Measurements from ENCODE around the gene EDN3. TPM values are rescaled to one million over a fixed set of nuclear protein-coding genes. Genes with fewer than 3 reads are reported as not detected.

Gene EDN3
- total and polyA plus RNA-seq, 2 donors (not counting 3 experiments of a cell fraction or from before 2014, with no cell fraction given) = not detected

GRCh38 chr20:59375541-59375940 is 75.1 kb downstream of the EDN3 start:
- POLR2A ChIA-PET = no interaction called here
- Histone ChIP-seq H3K9me1 (replicated peaks; ENCODE audit: control insufficient read depth, extremely low read depth, insufficient read depth, low read length) (no peaks in the 10 kb centered on the region), H3K4me3 (replicated peaks in 1 of 3; ENCODE audit: insufficient read depth in 1 of 3, low read depth in 1 of 3, low read length in 3 of 3) (no peak overlapping the region), H4K20me1 (replicated peaks; ENCODE audit: control insufficient read depth, extremely low read depth, insufficient read depth, low read length) (no peaks in the 10 kb centered on the region), H3K36me3 (ENCODE audit: control insufficient read depth in 2 of 2, extremely low read depth in 1 of 2, insufficient read depth in 2 of 2, low read length in 2 of 2) (no peaks in the 10 kb centered on the region), H3K27ac (ENCODE audit: insufficient read depth, low read depth, low read length) (no peak overlapping the region), H3K79me2 (ENCODE audit: control insufficient read depth, insufficient read depth, low read length) (no peaks in the 10 kb centered on the region), H3K27me3 (ENCODE audit: control insufficient read depth in 2 of 2, insufficient read depth in 2 of 2, low read length in 2 of 2) (no peaks in the 10 kb centered on the region), H3K9me3 (replicated peaks; ENCODE audit: control insufficient read depth, insufficient read depth, low read length) (no peaks in the 10 kb centered on the region), H2AFZ (ENCODE audit: low read depth, low read length) (no peak overlapping the region), H3K4me2 (ENCODE audit: insufficient read depth, low read length) (no peak overlapping the region), H3K4me1 (ENCODE audit: control insufficient read depth, extremely low read depth, insufficient read depth, low read length) (no peaks in the 10 kb centered on the region), H3K9ac (replicated peaks; ENCODE audit: extremely low read depth, insufficient read depth, low read length) (no peak overlapping the region)
- intact Hi-C loops (cut with micrococcal nuclease) (no loop called here), dilution Hi-C loops (cut with MboI; ENCODE audit: extremely low pct_ligation_motif_present, low sequenced_read_pairs) (no loop called here)
- no peak for FAIRE-seq
- TF ChIP-seq MYC (IDR thresholded peaks at IDR 0.05; ENCODE audit: low read depth, low read length) = no peak
- no peak for TF ChIP-seq POLR2A (IDR thresholded peaks at IDR 0.05; ENCODE audit: low read depth, low read length)
- TF ChIP-seq GATA2 (IDR thresholded peaks at IDR 0.05; ENCODE audit: insufficient read depth, insufficient read length, low read depth, low read length) = no peak
- no peak for TF ChIP-seq JUN (IDR thresholded peaks at IDR 0.05; ENCODE audit: borderline replicate concordance, insufficient read depth, insufficient read length, low read depth)
- TF ChIP-seq CTCF (IDR thresholded peaks at IDR 0.05; ENCODE audit: extremely low read depth in 1 of 2, insufficient read depth in 1 of 2, low read depth in 1 of 2, low read length in 2 of 2) = no peak
- no peak for DNase-seq (ENCODE audit: low read depth, low spot score)
- BruUV-seq (replicated peaks) = no TSS peak
- CTCF ChIA-PET = no interaction called here

Other genes with a start within 250 kb of the EDN3 start
- gene ZNF831, start 136.8 kb upstream of the EDN3 start, total RNA-seq = not detected in 2 replicates
- gene ZNF831, start 136.8 kb upstream of the EDN3 start, polyA plus RNA-seq = not detected in 2 replicates

Data from endothelial cell of umbilical vein (primary cell).